HEK293T (cell line): ENCODE data around the gene FXYD6.

Experiments used
- BHLHE40 ChIP-seq: fragments of 450-650 bp; IDR thresholded peaks from 2 replicates; pipeline ENCODE4 v1.6.1; 2016; ENCODE audit warnings: mild to moderate bottlenecking, moderate library complexity, borderline replicate concordance
- CTBP1 ChIP-seq: fragments of 450-650 bp; IDR thresholded peaks from 2 replicates; pipeline ENCODE4 v1.6.1; 2016; ENCODE audit warnings: borderline replicate concordance
- FOXA1 ChIP-seq: fragments of 450-650 bp; IDR thresholded peaks from 2 replicates; pipeline ENCODE4 v1.6.1; 2016; ENCODE audit warnings: mild to moderate bottlenecking
- NFRKB ChIP-seq: fragments of 450-650 bp; IDR thresholded peaks from 2 replicates; pipeline ENCODE4 v1.6.1; 2016; ENCODE audit warnings: mild to moderate bottlenecking, moderate library complexity
- SP1 ChIP-seq: fragments of 450-650 bp; IDR thresholded peaks from 2 replicates; pipeline ENCODE4 v1.6.1; 2017
- TARDBP ChIP-seq: fragments of 450-650 bp; IDR thresholded peaks from 2 replicates; pipeline ENCODE4 v1.6.1; 2016

- TF ChIP-seq CTBP1 (no peak), SP1 (no peak), FOXA1 (no peak), BHLHE40 (no peak), NFRKB (no peak), TARDBP (no peak)
Measured at GRCh38 chr11:117892651-117893050, 16.2 kb upstream of the FXYD6 start.
